Activated naive CD4-positive, alpha-beta T cell treated with anti-CD3 and anti-CD28 coated beads, Interleukin-2, amount 50 U/mL, for 72 hours (primary cell): ENCODE data around the gene PLA2G10. TPM values are rescaled to one million over a fixed set of nuclear protein-coding genes. Genes with fewer than 3 reads are reported as not detected.
"Not testable (repeated sequence)": the region's sequence is repeated elsewhere in the genome, so short reads cannot be mapped to it uniquely, and the experiment has no call there.

ENCODE experiments used
- ATAC-seq, 2 donors: fragments of 150-1000 bp; cut with Tn5 transposase; 2 replicates each; pipeline ENCODE4 v1.10.0; 2021; ENCODE audit warnings: mild to moderate bottlenecking in 2 of 2, moderate library complexity in 2 of 2
- DNase-seq, 2 donors: peaks; one replicate each; pipeline ENCODE4 v3.0.0; 2021 to 2022; ENCODE audit warnings: low spot score in 2 of 2
- H3K27ac Mint-ChIP-seq, 2 donors: one replicate each; pipeline ENCODE4 v1.8.0; 2022; ENCODE audit warnings: mild to moderate bottlenecking in 2 of 2, mixed read lengths in 2 of 2
- H3K36me3 Mint-ChIP-seq, 2 donors: one replicate each; pipeline ENCODE4 v1.8.0; 2022; ENCODE audit warnings: mixed read lengths in 2 of 2
- H3K9me3 Mint-ChIP-seq, 2 donors: one replicate each; pipeline ENCODE4 v1.8.0; 2022; ENCODE audit warnings: mixed read lengths in 2 of 2
- total RNA-seq, 2 donors: library from RNA; stranded (reverse); gene quantifications; one replicate each; pipeline ENCODE4 v1.2.3, GENCODE V29; 2022

PLA2G10 gene
- total RNA-seq, 2 donors from 2014 or later, result not detected

GRCh38 chr16:14672403-14672971 is 21.6 kb downstream of the PLA2G10 start:
- H3K27ac Mint-ChIP-seq, result peak overlapping the region in 1 of 2 donors; percentile 12
- ATAC-seq (no peak), DNase-seq (no peak)
- peaks cover 0 to 13% of the 10 kb centered on the region in 2 donors for H3K36me3 Mint-ChIP-seq
- H3K9me3 Mint-ChIP-seq, result peaks cover 0 to 4% of the 10 kb centered on the region in 2 donors

DNA sequence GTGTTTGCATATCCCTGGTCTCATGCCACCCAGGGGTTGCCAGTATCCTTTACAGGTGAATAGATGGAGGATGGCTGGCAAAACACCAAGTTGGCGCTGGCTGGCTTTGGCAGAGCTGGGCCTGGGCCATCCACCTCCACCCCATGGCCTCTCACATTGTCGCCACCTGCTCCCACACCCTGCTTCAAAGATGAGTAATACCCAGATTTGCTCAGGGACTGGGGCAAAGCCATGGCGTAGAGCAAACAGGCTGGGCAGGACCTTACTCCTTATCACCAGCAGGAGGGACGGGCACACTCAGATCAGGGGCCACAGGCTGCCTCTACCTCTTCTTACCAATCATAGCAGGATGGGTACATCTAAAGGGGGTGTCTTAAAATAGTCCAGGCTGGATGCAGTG is 24.3 kb downstream of the PLA2G10 start:
- H3K36me3 Mint-ChIP-seq, result peaks cover 0 to 24% of the 10 kb centered on the region in 2 donors
- ATAC-seq (peak in 1 of 2 donors; percentile 11), DNase-seq (no peak)
- H3K27ac Mint-ChIP-seq, result no peak overlapping the region
- H3K9me3 Mint-ChIP-seq, result peaks cover 0 to 4% of the 10 kb centered on the region in 2 donors

GRCh38 chr16:14668556-14669223 is 25.4 kb downstream of the PLA2G10 start:
- Mint-ChIP-seq H3K9me3 (peaks cover 0 to 4% of the 10 kb centered on the region in 2 donors), H3K36me3 (peaks cover 0 to 29% of the 10 kb centered on the region in 2 donors), H3K27ac (no peak overlapping the region)
- ATAC-seq (no peak), DNase-seq (no peak)

DNA sequence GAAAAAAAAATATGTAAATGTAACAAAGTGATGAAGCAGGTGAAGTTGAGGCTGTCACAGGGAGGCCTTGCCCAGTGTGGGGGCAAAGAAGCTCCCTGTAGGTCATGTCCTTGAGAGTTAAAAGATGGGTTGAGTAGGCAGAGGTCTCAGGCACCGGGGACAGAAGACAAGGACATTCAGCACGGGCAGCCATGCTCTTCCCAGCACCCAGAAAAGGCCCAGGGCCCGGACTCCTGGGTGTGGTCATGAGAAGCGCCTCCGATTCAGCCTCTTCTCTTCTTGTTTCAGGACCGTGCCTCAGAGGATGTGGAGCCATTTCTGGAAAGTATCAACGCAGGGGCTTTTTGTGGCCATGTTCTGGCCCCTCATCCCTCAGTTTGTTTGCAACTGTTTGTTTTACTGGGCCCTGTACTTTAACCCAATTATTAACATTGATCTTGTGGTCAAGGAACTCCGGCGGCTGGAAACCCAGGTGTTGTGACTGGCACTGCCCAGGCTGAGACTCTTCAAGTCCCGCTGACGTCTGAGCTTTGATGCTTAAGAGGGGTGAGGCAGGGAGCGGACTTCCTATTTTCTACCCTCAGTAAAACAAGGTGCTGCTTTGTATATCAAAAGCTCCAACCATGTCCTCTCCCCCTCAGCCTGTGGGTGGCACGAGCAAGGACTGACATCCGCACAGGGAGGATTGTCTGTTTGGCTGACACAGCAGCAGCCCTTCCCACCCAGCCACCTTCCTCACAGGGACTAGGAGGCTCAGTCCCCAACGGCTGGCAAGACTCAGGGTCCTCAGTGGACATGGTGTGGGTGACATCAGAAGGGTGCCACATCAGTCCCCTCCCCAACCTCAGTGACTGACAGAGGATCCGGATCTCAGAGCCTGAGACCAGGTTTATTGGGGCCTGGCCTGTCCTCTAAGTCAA is 26.5 kb downstream of the PLA2G10 start:
- no peak for ATAC-seq

GRCh38 chr16:14658063-14658462 is 36.0 kb downstream of the PLA2G10 start:
- ATAC-seq (no peak), DNase-seq (no peak)
- no peaks in the 10 kb centered on the region for H3K9me3 Mint-ChIP-seq
- peaks cover 12 to 13% of the 10 kb centered on the region in 2 donors for H3K36me3 Mint-ChIP-seq
- peak overlapping the region in 1 of 2 donors; percentile 61 for H3K27ac Mint-ChIP-seq

More for the DNA sequence above, 26.5 kb downstream of the PLA2G10 start:
- Mint-ChIP-seq H3K36me3 (peaks cover 3 to 34% of the 10 kb centered on the region in 2 donors), H3K9me3 (peaks cover 0 to 3% of the 10 kb centered on the region in 2 donors), H3K27ac (peak overlapping the region; percentile 49 to 72)
- DNase-seq, result no peak

DNA sequence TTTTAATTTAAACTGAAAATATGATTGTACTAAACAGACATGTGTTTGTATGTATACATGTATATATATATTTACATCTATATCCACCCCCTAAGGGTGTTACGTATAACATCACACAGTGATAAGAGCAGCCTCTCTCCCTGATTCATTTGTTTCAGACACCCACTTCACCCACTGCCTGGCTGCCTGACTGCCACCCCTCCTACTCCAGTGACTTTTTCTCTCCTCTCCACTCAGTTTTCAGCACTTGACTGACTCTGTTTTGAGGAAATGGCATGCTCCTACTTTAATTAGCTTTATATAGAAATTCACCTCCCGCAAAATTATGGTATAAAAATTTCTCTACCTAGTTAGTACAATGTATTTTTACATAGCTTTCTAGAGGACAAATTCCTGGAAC is 41.4 kb downstream of the PLA2G10 start:
- Mint-ChIP-seq H3K27ac (peak overlapping the region in 1 of 2 donors; percentile 45), H3K36me3 (peaks cover 0 to 7% of the 10 kb centered on the region in 2 donors), H3K9me3 (no peaks in the 10 kb centered on the region)
- DNase-seq, result no peak
- ATAC-seq, result no peak

GRCh38 chr16:14650629-14651028 is 43.5 kb downstream of the PLA2G10 start:
- DNase-seq (no peak), ATAC-seq (peak in 1 of 2 donors; percentile 28)
- peak overlapping the region; percentile 64 to 82 for H3K27ac Mint-ChIP-seq
- H3K9me3 Mint-ChIP-seq, result no peaks in the 10 kb centered on the region
- H3K36me3 Mint-ChIP-seq, result peaks cover 0 to 7% of the 10 kb centered on the region in 2 donors

DNA sequence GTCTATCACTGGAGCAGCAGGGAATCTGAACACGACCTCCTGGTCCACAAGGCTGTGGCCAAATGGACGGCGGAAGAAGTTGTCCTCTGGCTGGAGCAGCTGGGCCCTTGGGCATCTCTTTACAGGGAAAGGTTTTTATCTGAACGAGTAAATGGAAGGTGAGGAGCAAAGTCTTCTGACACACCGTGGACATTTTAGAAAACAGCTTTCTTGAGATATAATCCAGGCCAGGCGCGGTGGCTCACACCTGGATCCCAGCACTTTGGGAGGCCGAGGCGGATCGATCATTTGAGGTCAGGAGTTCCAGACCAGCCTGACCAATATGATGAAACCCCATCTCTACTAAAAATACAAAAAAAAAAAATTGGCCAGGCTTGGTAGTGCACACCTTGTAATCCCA is 44.3 kb downstream of the PLA2G10 start:
- no peak for DNase-seq
- ATAC-seq, result no peak
- peaks cover 0 to 7% of the 10 kb centered on the region in 2 donors for H3K36me3 Mint-ChIP-seq
- H3K9me3 Mint-ChIP-seq, result no peaks in the 10 kb centered on the region
- H3K27ac Mint-ChIP-seq, result peak overlapping the region in 1 of 2 donors; percentile 64

DNA sequence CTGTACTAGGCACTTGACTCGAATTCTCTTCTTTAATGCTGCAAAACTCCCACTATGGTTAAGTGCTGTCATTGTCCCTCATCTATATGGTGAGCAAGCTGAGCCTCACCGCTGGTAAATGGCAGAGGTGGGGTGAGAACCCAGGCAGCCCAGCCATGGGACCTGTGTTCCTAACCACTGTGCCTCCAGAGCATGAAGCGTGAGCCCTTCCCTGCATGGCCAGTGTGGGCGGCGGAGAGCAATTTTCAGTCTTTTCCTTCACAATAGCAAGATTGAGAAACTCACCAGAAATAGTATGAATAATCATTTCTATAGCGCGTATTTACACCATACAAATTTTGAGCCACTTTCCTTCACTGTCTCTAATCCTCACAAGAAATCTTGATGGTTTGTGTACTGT is 52.2 kb downstream of the PLA2G10 start:
- peaks cover 0 to 7% of the 10 kb centered on the region in 2 donors for H3K36me3 Mint-ChIP-seq
- ATAC-seq, result no peak
- no peak for DNase-seq
- no peak overlapping the region for H3K27ac Mint-ChIP-seq
- no peaks in the 10 kb centered on the region for H3K9me3 Mint-ChIP-seq

DNA sequence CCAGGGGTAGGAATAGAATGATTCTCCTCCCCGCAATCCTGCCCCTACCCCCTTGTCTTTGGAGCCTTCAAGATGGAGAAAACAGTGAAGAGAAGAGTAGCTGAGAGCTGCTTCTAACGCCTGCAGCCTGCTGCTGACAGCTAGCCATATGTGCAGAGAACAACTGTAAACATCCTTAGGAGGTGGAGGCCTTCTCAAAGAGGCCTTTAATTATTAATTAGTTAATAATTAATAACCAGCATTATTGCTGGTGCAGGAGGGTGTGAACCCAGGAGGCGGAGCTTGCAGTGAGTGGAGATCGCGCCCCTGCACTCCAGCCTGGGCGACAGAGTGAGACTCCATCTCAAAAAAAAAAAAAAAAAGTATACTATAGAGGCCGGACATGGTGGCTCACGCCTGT is 52.9 kb downstream of the PLA2G10 start:
- no peak for DNase-seq
- no peak for ATAC-seq
- Mint-ChIP-seq H3K9me3 (no peaks in the 10 kb centered on the region), H3K27ac (peak overlapping the region; percentile 46 to 72), H3K36me3 (peaks cover 0 to 7% of the 10 kb centered on the region in 2 donors)

DNA sequence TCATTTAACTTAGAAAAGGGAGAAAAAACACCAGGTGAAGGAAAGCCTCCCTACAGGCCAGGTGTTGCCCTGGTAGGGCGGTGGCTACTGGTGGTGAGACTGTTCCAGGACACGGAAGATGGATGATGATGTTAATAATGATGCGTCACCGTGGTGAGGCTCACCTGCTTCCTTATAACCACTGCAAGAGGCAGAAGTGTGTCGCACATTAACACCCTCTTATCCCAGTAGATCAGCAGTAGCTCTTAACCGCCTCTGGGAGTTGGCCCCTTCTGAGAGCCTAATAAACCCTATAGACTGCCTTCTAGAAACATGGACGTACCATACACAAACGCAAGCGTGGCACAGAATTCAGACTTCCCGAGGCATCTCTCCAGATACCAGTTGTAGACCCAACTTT is 53.6 kb downstream of the PLA2G10 start:
- no peak for ATAC-seq
- Mint-ChIP-seq H3K9me3 (no peaks in the 10 kb centered on the region), H3K36me3 (peaks cover 0 to 7% of the 10 kb centered on the region in 2 donors), H3K27ac (peak overlapping the region; percentile 46 to 72)
- DNase-seq, result no peak

DNA sequence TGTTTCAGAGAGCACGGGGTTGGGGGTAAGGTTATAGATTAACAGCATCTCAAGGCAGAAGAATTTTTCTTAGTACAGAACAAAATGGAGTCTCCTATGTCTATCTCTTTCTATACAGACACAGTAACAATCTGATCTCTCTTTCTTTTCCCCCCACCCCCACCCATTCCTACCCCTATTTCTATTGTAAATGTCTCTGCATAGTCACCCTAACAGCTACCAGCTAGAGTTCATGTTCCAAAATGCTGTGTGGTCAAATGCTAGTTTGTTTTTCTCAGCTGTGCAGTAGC is 57.2 kb downstream of the PLA2G10 start:
- ATAC-seq, result not testable (repeated sequence)

GRCh38 chr16:14636179-14636950 is 57.7 kb downstream of the PLA2G10 start:
- H3K36me3 Mint-ChIP-seq, result peaks cover 19% of the 10 kb centered on the region in 2 donors
- not testable (repeated sequence) for ATAC-seq, DNase-seq, H3K9me3 Mint-ChIP-seq
- peak overlapping the region in 1 of 2 donors; percentile 85 for H3K27ac Mint-ChIP-seq

More for the DNA sequence above, 57.2 kb downstream of the PLA2G10 start:
- DNase-seq, H3K27ac Mint-ChIP-seq, H3K9me3 Mint-ChIP-seq: not testable (repeated sequence)
- peaks cover 19% of the 10 kb centered on the region in 2 donors for H3K36me3 Mint-ChIP-seq

DNA sequence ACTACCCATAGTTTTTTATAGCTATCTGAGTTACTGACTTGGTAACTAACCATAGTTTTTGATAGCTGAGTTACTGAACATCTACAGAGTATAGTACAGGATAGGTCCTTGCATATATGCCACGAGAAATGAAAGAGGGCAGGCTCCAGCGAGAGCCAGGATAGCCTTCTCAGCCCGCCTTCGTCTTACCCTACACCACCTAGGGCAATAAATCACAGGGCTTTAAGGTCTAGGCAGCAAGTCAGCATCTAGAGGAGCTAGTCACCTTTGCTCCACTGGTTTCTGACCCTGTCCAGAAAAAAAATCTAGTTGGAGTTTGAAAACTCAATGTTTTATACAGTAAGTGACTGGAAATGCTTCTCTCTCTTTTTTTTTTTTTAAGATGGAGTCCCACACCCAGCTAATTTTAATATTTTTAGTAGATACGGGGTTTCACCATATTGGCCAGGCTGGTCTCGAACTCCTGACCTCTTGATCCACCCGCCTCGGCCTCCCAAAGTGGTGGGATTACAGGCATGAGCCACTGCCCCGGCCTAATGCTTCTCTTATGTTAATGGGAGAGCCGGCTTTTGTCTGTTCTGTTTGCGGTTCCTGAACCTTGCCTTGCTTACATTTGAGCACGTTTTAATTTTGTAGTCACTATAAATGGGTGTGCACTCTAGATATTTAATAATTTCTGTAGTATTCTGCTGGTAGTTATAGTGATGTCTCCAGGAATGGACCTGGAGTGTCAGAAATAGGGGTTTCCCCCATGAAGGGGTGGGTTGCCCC is 58.5 kb downstream of the PLA2G10 start:
- peak overlapping the region in 1 of 2 donors; percentile 85 for H3K27ac Mint-ChIP-seq
- DNase-seq, result no peak
- peaks cover 19 to 20% of the 10 kb centered on the region in 2 donors for H3K36me3 Mint-ChIP-seq
- ATAC-seq, result no peak
- no peaks in the 10 kb centered on the region for H3K9me3 Mint-ChIP-seq

DNA sequence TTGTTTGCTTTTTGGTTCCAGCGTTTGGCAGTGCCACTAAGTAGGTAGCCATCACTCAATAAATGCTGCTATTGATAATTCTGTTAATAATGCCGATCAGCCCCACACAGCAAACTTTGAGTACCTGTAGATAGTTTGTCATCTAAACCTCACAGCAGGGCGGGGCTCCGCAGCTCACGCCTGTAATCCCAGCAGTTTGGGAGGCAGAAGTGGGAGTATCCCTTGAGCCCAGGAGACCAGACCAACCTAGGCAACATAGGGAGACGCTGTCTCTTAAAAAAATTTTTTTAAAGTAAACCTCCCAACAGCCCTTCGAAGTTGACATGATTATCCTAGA is 59.8 kb downstream of the PLA2G10 start:
- H3K9me3 Mint-ChIP-seq, result no peaks in the 10 kb centered on the region
- no peak for DNase-seq
- H3K27ac Mint-ChIP-seq, result peak overlapping the region; percentile 94 to 97
- no peak for ATAC-seq
- peaks cover 22 to 26% of the 10 kb centered on the region in 2 donors for H3K36me3 Mint-ChIP-seq
